ENCODE results near the gene NRAP. TPM values are rescaled to one million over a fixed set of nuclear protein-coding genes. Genes with fewer than 3 reads are reported as not detected.

The NRAP gene
- total RNA-seq, 1 experiment from 2014 or later: not detected

GRCh38 chr10:113604572-113604971 is 59.3 kb downstream of the NRAP start:
- Histone ChIP-seq H2BK20ac (ENCODE audit: low read depth, low read length, poor library complexity, severe bottlenecking) (no peak overlapping the region), H2BK15ac (ENCODE audit: low read depth, low read length) (no peak overlapping the region), H3K18ac (ENCODE audit: insufficient read length, low read depth, low read length) (no peak overlapping the region), H4K20me1 (ENCODE audit: control insufficient read depth, insufficient read depth, insufficient read length) (no peaks in the 10 kb centered on the region), H3K79me1 (ENCODE audit: insufficient read depth, low read depth, low read length, poor library complexity, severe bottlenecking) (no peaks in the 10 kb centered on the region), H3K23me2 (ENCODE audit: insufficient read length, low read depth, low read length, poor library complexity, severe bottlenecking) (no peaks in the 10 kb centered on the region), H3K14ac (ENCODE audit: insufficient read depth, low read length) (no peak overlapping the region; the same call in 1 of the 2 replicates), H3K4ac (ENCODE audit: low read depth, low read length) (no peak overlapping the region), H3K9me3 (ENCODE audit: control insufficient read depth, low read depth, low read length) (no peaks in the 10 kb centered on the region), H2BK5ac (ENCODE audit: insufficient read length, low read length) (no peak overlapping the region), H3K4me1 (ENCODE audit: insufficient read depth, low read length) (no peaks in the 10 kb centered on the region), H4K91ac (ENCODE audit: insufficient read length, low read depth, low read length) (no peak overlapping the region), H2AFZ (ENCODE audit: low read length) (no peak overlapping the region), H3K27ac (ENCODE audit: insufficient read length, low read depth, low read length) (no peak overlapping the region), H3K79me2 (ENCODE audit: insufficient read depth, low read length) (no peaks in the 10 kb centered on the region), H3K56ac (ENCODE audit: insufficient read length, low read depth, low read length) (no peak overlapping the region), H2BK12ac (ENCODE audit: insufficient read length, low read depth, low read length) (no peak overlapping the region), H3K23ac (ENCODE audit: insufficient read length, low read depth, low read length) (no peak overlapping the region), H3K4me2 (ENCODE audit: insufficient read depth, insufficient read length, low read length) (no peak overlapping the region), H3K9ac (ENCODE audit: extremely low read depth, insufficient read length, low read length) (no peak overlapping the region), H3T11ph (ENCODE audit: low read length) (no peak overlapping the region), H4K8ac (replicated peaks; ENCODE audit: insufficient read length, low read depth, low read length) (no peak overlapping the region), H3K27me3 (ENCODE audit: insufficient read depth, low read length) (no peaks in the 10 kb centered on the region), H2BK120ac (ENCODE audit: low read depth, low read length, poor library complexity, severe bottlenecking) (no peak overlapping the region), H4K5ac (ENCODE audit: insufficient read length, low read depth, low read length) (no peak overlapping the region), H2AK5ac (ENCODE audit: insufficient read length, low read length) (no peak overlapping the region)
- DNase-seq: no peak
- no peak overlapping the region for H3K4me3 Mint-ChIP-seq
- H3K4me1 Mint-ChIP-seq: no peaks in the 10 kb centered on the region
- no peak for TF ChIP-seq CTCF (conservative IDR thresholded peaks at IDR 0.05)
- no peaks in the 10 kb centered on the region for H3K9me3 Mint-ChIP-seq
- H3K36me3 Mint-ChIP-seq (ENCODE audit: insufficient read depth in 1 of 3, low read depth in 3 of 3): no peaks in the 10 kb centered on the region
- no CpG with 5 or more reads among the region's 12 CpGs for WGBS (ENCODE audit: extremely low coverage, insufficient read length, low lambda C conversion rate)
- peaks cover 20% of the 10 kb centered on the region for H3K27me3 Mint-ChIP-seq (ENCODE audit: low read depth)
- no peak overlapping the region for H3K27ac Mint-ChIP-seq

All from H9 (cell line).